ENCODE measurements around the gene IL2RG. TPM values are rescaled to one million over a fixed set of nuclear protein-coding genes. Genes with fewer than 3 reads are reported as not detected.
A peak's percentile ranks its signal among the peaks of the same experiment; 100 is the strongest.

Gene IL2RG
- total RNA-seq, 2 experiments from 2014 or later, result 348 to 351 TPM

GRCh38 chrX:71095981-71096759 lies 15.2 kb downstream of the IL2RG start:
- Mint-ChIP-seq H3K27ac (peak overlapping the region; percentile 86), H3K9me3 (ENCODE audit: insufficient read depth) (no peaks in the 10 kb centered on the region)

GRCh38 chrX:71095555-71095980 lies 15.8 kb downstream of the IL2RG start, which contains the start of gene FOXO4:
Gene FOXO4 (plus strand): TSS chrX:71095851. CDS start chrX:71096529, 678 bp downstream.
- H3K4me1 Mint-ChIP-seq (ENCODE audit: low read depth), result peaks cover 33% of the 10 kb centered on the region
- POLR2A ChIA-PET, result interaction anchor here (0.5 to 1.3 kb wide), 3 partner anchors 16 to 23 kb away, joined by 3 to 17 read pairs (median 6); partner anchors contain the start of genes IL2RG and MED12

More at GRCh38 chrX:71095981-71096759, 15.2 kb downstream of the IL2RG start:
- Mint-ChIP-seq H3K27me3 (ENCODE audit: low read depth) (no peaks in the 10 kb centered on the region), H3K4me3 (peak overlapping the region; percentile 87), H3K36me3 (ENCODE audit: low read depth) (peaks cover 2% of the 10 kb centered on the region), H3K4me1 (ENCODE audit: low read depth) (peaks cover 39% of the 10 kb centered on the region)
- peak; percentile 63 for ATAC-seq
- DNase-seq, result no peak
- CTCF ChIA-PET, result interaction anchor here (0.6 to 1.8 kb wide), 3 partner anchors 10 to 33 kb away, joined by 3 to 10 read pairs (median 4); partner anchors contain the start of genes CXorf65 and MED12
- POLR2A ChIA-PET, result interaction anchor here (0.5 to 1.3 kb wide), 6 partner anchors 12 to 1176 kb away, joined by 3 to 17 read pairs (median 4); partner anchors contain the start of genes IL2RG and MED12

GRCh38 chrX:71095033-71095432 lies 16.3 kb downstream of the IL2RG start:
- H3K36me3 Mint-ChIP-seq (ENCODE audit: low read depth), result no peaks in the 10 kb centered on the region
- POLR2A ChIA-PET, result interaction anchor here (1.2 kb wide), 1 partner anchor 17 kb away, joined by 4 read pairs; the partner anchor contains the start of gene IL2RG
- ATAC-seq, result no peak
- peak overlapping the region; percentile 87 for H3K4me3 Mint-ChIP-seq
- no peaks in the 10 kb centered on the region for H3K9me3 Mint-ChIP-seq (ENCODE audit: insufficient read depth)
- CTCF ChIA-PET, result no interaction called here
- H3K4me1 Mint-ChIP-seq (ENCODE audit: low read depth), result peaks cover 31% of the 10 kb centered on the region
- DNase-seq, result no peak
- no peak overlapping the region for H3K27ac Mint-ChIP-seq
- no peaks in the 10 kb centered on the region for H3K27me3 Mint-ChIP-seq (ENCODE audit: low read depth)

More at GRCh38 chrX:71095555-71095980, 15.8 kb downstream of the IL2RG start, which contains the start of gene FOXO4:
- DNase-seq (peak; percentile 93), ATAC-seq (peak; percentile 90)
- Mint-ChIP-seq H3K9me3 (ENCODE audit: insufficient read depth) (no peaks in the 10 kb centered on the region), H3K27me3 (ENCODE audit: low read depth) (no peaks in the 10 kb centered on the region), H3K36me3 (ENCODE audit: low read depth) (no peaks in the 10 kb centered on the region), H3K27ac (peak within 1 kb of the TSS; percentile 86), H3K4me3 (peak within 1 kb of the TSS; percentile 87)
- CTCF ChIA-PET, result interaction anchor here (0.9 kb wide), 1 partner anchor 11 kb away, joined by 3 read pairs; the partner anchor contains the start of gene CXorf65

GRCh38 chrX:71091263-71091662 lies 20.1 kb downstream of the IL2RG start:
- no peak overlapping the region for H3K27ac Mint-ChIP-seq
- no peaks in the 10 kb centered on the region for H3K36me3 Mint-ChIP-seq (ENCODE audit: low read depth)
- no peak for DNase-seq
- H3K4me3 Mint-ChIP-seq, result no peak overlapping the region
- ChIA-PET POLR2A (no interaction called here), CTCF (interaction anchor here (1.1 kb wide), 1 partner anchor 23 kb away, joined by 4 read pairs; the partner anchor contains the start of gene SNX12)
- H3K27me3 Mint-ChIP-seq (ENCODE audit: low read depth), result no peaks in the 10 kb centered on the region
- H3K4me1 Mint-ChIP-seq (ENCODE audit: low read depth), result peaks cover 8% of the 10 kb centered on the region
- H3K9me3 Mint-ChIP-seq (ENCODE audit: insufficient read depth), result no peaks in the 10 kb centered on the region
- no peak for ATAC-seq

GRCh38 chrX:71085900-71086299 lies 25.5 kb downstream of the IL2RG start:
- Mint-ChIP-seq H3K4me1 (ENCODE audit: low read depth) (peaks cover 5% of the 10 kb centered on the region), H3K27me3 (ENCODE audit: low read depth) (no peaks in the 10 kb centered on the region), H3K4me3 (no peak overlapping the region), H3K36me3 (ENCODE audit: low read depth) (no peaks in the 10 kb centered on the region), H3K27ac (no peak overlapping the region), H3K9me3 (ENCODE audit: insufficient read depth) (no peaks in the 10 kb centered on the region)
- ATAC-seq (no peak), DNase-seq (no peak)
- POLR2A ChIA-PET, result no interaction called here
- CTCF ChIA-PET, result interaction anchor here (0.8 to 1.6 kb wide), 3 partner anchors 11 to 116 kb away, joined by 3 read pairs; no protein-coding TSS in a partner anchor

- peaks cover 5% of the 10 kb centered on the region for H3K4me1 Mint-ChIP-seq (ENCODE audit: low read depth)
- ChIA-PET POLR2A (no interaction called here), CTCF (no interaction called here)
- H3K36me3 Mint-ChIP-seq (ENCODE audit: low read depth), result no peaks in the 10 kb centered on the region
- no peaks in the 10 kb centered on the region for H3K9me3 Mint-ChIP-seq (ENCODE audit: insufficient read depth)
- no peaks in the 10 kb centered on the region for H3K27me3 Mint-ChIP-seq (ENCODE audit: low read depth)
- H3K4me3 Mint-ChIP-seq, result no peak overlapping the region
- no peak overlapping the region for H3K27ac Mint-ChIP-seq
- DNase-seq, result no peak
- ATAC-seq, result no peak
These were observed 28.6 kb downstream of the IL2RG start for GRCh38 chrX:71082822-71083221.

GRCh38 chrX:71082124-71082647 lies 29.2 kb downstream of the IL2RG start:
- Mint-ChIP-seq H3K36me3 (ENCODE audit: low read depth) (no peaks in the 10 kb centered on the region), H3K9me3 (ENCODE audit: insufficient read depth) (no peaks in the 10 kb centered on the region), H3K27ac (no peak overlapping the region), H3K27me3 (ENCODE audit: low read depth) (no peaks in the 10 kb centered on the region), H3K4me1 (ENCODE audit: low read depth) (peaks cover 5% of the 10 kb centered on the region), H3K4me3 (no peak overlapping the region)
- POLR2A ChIA-PET, result no interaction called here
- ATAC-seq, result no peak
- CTCF ChIA-PET, result no interaction called here
- DNase-seq, result no peak

- H3K9me3 Mint-ChIP-seq (ENCODE audit: insufficient read depth), result no peaks in the 10 kb centered on the region
- peaks cover 4% of the 10 kb centered on the region for H3K27me3 Mint-ChIP-seq (ENCODE audit: low read depth)
- H3K27ac Mint-ChIP-seq, result no peak overlapping the region
- ATAC-seq, result no peak
- no peak for DNase-seq
- H3K4me1 Mint-ChIP-seq (ENCODE audit: low read depth), result peaks cover 5% of the 10 kb centered on the region
- CTCF ChIA-PET, result no interaction called here
- POLR2A ChIA-PET, result no interaction called here
- no peaks in the 10 kb centered on the region for H3K36me3 Mint-ChIP-seq (ENCODE audit: low read depth)
- no peak overlapping the region for H3K4me3 Mint-ChIP-seq
These were observed 29.9 kb downstream of the IL2RG start for GRCh38 chrX:71081330-71082123.

GRCh38 chrX:71070531-71070930 lies 40.8 kb downstream of the IL2RG start:
- ATAC-seq (no peak), DNase-seq (no peak)
- peaks cover 26% of the 10 kb centered on the region for H3K27me3 Mint-ChIP-seq (ENCODE audit: low read depth)
- H3K9me3 Mint-ChIP-seq (ENCODE audit: insufficient read depth), result no peaks in the 10 kb centered on the region
- POLR2A ChIA-PET, result interaction anchor here (1.0 kb wide), 1 partner anchor 41 kb away, joined by 3 read pairs; no protein-coding TSS in a partner anchor
- H3K36me3 Mint-ChIP-seq (ENCODE audit: low read depth), result peaks cover 9% of the 10 kb centered on the region
- no peak overlapping the region for H3K4me3 Mint-ChIP-seq
- no peak overlapping the region for H3K27ac Mint-ChIP-seq
- peaks cover 12% of the 10 kb centered on the region for H3K4me1 Mint-ChIP-seq (ENCODE audit: low read depth)
- CTCF ChIA-PET, result no interaction called here

GRCh38 chrX:71068044-71068918 lies 43.1 kb downstream of the IL2RG start, which contains the start of gene SNX12:
Gene SNX12 (minus strand): TSS chrX:71068334. CDS start chrX:71068306, 28 bp downstream.
- peaks cover 11% of the 10 kb centered on the region for H3K36me3 Mint-ChIP-seq (ENCODE audit: low read depth)
- H3K4me3 Mint-ChIP-seq, result peak within 1 kb of the TSS; percentile 93
- H3K9me3 Mint-ChIP-seq (ENCODE audit: insufficient read depth), result no peaks in the 10 kb centered on the region
- H3K27me3 Mint-ChIP-seq (ENCODE audit: low read depth), result peaks cover 11% of the 10 kb centered on the region
- peak; percentile 94 for ATAC-seq
- ChIA-PET CTCF (interaction anchor here (0.7 kb wide), 1 partner anchor 23 kb away, joined by 4 read pairs; no protein-coding TSS in a partner anchor), POLR2A (interaction anchor here (0.9 to 1.5 kb wide), 6 partner anchors 9 to 297 kb away, joined by 3 to 9 read pairs (median 5); partner anchors contain the start of genes IL2RG, NONO and TAF1)
- H3K4me1 Mint-ChIP-seq (ENCODE audit: low read depth), result peaks cover 19% of the 10 kb centered on the region
- DNase-seq, result peak; percentile 92
- peak within 1 kb of the TSS; percentile 95 for H3K27ac Mint-ChIP-seq
